ENCODE data around the gene SPATA9.

The SPATA9 gene

DNA sequence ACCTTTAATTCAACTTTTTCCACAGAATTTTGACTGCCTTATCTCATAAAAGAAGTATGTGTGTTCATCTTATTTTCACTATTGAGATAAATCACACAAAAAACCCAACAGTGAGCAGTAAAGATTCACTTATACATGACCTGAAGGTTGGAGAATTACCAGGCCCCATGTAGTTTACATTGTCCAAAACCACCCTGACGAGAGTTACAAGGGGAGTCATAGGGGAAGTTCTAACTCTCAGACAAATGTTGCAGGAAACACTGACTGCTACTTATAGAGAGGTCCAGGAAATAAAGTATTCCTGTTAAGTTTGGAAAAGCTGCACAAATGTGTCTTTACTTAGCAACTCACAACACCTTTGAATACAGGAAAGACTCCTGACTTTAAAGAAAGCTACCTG, 14.1 kb downstream of the SPATA9 start:
- no peak overlapping the region for H3K27ac ChIP-seq
- TF ChIP-seq, protein P1, sequence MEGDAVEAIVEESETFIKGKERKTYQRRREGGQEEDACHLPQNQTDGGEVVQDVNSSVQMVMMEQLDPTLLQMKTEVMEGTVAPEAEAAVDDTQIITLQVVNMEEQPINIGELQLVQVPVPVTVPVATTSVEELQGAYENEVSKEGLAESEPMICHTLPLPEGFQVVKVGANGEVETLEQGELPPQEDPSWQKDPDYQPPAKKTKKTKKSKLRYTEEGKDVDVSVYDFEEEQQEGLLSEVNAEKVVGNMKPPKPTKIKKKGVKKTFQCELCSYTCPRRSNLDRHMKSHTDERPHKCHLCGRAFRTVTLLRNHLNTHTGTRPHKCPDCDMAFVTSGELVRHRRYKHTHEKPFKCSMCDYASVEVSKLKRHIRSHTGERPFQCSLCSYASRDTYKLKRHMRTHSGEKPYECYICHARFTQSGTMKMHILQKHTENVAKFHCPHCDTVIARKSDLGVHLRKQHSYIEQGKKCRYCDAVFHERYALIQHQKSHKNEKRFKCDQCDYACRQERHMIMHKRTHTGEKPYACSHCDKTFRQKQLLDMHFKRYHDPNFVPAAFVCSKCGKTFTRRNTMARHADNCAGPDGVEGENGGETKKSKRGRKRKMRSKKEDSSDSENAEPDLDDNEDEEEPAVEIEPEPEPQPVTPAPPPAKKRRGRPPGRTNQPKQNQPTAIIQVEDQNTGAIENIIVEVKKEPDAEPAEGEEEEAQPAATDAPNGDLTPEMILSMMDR (conservative IDR thresholded peaks at IDR 0.05): no peak
- no peak for TF ChIP-seq ZFX (IDR thresholded peaks at IDR 0.05)

DNA sequence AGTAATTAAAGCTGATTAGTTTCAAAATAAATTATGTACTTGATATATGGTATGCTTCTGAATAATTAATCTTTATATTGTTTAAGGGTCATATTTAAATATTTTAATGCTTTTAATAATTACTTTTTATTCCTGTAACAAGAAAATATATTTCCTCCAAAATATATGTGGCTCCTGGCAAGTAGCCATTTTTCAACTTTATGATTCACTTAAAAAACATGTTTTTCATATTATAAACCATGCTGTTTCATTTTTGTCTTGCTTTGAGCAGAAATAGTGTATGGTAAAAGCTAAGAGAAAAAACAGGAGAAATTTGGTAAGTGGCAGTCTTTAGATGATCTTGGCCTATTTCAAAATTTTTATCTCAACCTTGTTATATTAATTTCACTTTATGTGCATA, 14.6 kb downstream of the SPATA9 start:
- H3K27ac ChIP-seq: no peak overlapping the region
- no peak for TF ChIP-seq ZFX (IDR thresholded peaks at IDR 0.05)
- TF ChIP-seq, protein P1 (conservative IDR thresholded peaks at IDR 0.05): no peak

DNA sequence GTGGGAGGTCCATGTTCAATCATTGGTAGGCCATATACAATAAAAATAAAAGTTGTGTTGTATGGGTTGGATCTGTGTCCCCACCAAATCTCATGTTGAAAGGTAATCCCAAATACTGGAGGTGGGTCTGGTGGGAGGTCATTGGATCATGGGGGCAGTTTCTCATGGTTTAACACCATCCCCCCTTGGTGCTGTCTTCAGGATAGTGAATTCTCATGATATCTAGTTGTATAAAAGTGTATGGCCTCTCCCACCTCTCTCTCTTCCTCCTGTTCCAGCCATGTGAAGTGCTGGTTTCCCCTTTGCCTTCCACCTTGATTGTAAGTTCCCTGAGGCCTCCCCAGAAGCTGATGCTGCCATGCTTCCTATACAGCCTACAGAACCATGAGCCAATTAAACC, 15.1 kb downstream of the SPATA9 start:
- no peak overlapping the region for H3K27ac ChIP-seq
- TF ChIP-seq ZFX (IDR thresholded peaks at IDR 0.05): no peak
- TF ChIP-seq, protein P1 (conservative IDR thresholded peaks at IDR 0.05): no peak

DNA sequence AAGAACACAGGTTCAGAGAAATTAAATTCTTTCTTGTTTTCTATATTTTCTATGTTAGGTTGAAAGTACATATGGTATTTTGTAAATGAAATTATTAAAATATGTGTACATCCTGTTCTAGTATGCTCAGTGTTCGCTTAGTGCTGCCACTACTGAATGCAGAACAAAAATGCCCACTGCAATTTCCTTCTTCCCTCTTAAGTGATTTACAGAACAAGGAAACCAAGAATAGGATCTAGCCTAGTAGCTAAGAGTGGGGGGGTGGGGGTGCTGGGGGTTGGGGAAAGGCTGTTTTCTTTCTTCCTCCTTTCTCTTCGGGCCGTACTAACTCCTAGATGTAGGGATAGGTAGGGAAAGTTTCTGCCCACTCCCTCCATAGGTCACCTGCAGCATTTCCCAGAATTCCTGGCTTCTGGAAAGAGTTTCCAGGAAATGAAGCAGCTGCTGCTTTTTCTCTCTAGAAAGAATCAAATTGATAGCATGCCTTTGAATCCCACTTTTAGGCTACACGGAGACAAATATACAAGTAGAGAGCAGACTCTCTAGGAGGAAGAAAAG, 15.7 kb downstream of the SPATA9 start:
- TF ChIP-seq, protein P1 (conservative IDR thresholded peaks at IDR 0.05): no peak
- TF ChIP-seq ZFX (IDR thresholded peaks at IDR 0.05): no peak

DNA sequence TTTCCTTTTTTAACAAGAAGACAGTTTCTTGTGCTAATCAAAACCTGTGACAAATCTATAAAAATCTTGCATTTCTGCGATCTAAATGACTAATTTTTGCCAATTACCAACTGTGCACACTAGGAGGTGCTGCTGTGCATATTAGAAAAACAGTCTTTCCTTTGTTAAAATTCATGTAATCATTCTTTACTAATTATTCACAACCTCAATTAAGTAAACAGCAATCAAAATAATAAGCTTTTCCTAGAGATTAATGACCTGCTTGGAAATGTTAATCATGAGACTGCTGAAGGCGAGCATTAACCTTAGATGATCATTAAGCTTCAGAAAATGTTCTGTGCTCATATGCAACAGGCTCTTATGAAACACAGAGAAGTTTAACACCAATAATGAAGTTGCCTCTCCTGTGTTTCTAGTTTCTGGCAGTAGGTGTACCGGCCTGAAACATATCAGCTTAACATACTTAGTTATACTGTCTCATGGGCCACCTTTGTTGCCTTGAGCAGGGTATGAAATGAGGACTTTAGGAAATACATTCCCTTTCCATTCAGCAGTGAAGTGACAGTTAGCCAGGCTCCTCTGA, 18.5 kb downstream of the SPATA9 start:
- no peak for TF ChIP-seq ZFX (IDR thresholded peaks at IDR 0.05)
- TF ChIP-seq, protein P1 (conservative IDR thresholded peaks at IDR 0.05): peak; percentile 98
- no peak overlapping the region for H3K27ac ChIP-seq

More for the DNA sequence above, 15.7 kb downstream of the SPATA9 start:
- H3K27ac ChIP-seq: no peak overlapping the region

DNA sequence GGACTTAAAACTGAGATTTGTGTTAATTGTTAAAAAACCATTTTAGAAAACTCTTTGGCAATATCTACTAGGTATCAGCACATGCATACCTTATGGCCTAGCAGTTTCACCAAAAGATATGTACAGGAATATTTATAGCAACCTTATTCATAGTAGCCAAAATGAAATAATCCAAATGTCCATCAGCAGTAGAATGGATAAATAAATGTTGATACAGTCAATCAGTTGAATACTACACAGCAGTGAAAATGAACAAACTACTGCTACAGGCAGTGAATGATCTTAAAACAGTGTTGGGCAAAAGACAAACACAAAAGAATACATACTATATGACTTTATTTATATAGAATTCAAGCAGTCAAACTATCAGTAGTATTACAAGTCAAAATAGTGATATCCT, 19.8 kb downstream of the SPATA9 start:
- TF ChIP-seq, protein P1 (conservative IDR thresholded peaks at IDR 0.05): no peak
- TF ChIP-seq ZFX (IDR thresholded peaks at IDR 0.05): no peak
- no peak overlapping the region for H3K27ac ChIP-seq

DNA sequence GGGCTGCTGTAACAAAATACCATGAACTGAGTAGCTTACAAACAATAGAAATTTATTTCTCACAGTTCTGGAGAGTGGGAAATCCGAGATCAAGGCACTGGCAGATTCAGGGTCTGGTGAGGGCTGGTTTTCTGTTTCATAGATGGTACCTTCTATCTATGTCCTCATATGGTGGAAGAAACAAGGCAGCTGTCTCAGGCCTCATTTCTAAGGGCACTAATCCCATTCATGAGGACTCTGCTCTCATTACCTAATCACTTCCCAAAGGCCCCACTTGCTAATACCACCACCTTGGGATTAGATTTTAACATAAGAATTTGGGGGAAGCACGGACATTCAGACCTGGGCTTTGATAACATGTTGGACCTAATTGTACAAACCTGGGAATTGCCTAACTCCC, 22.7 kb downstream of the SPATA9 start:
- no peak for TF ChIP-seq ZFX (IDR thresholded peaks at IDR 0.05)
- TF ChIP-seq, protein P1 (conservative IDR thresholded peaks at IDR 0.05): no peak
- H3K27ac ChIP-seq: no peak overlapping the region
